ENCODE results near the gene DRD1.

DRD1 gene

GRCh38 chr5:175444060-175444904, at the start of gene DRD1:
TSS of gene DRD1 (minus strand) at chr5:175444182. CDS start at chr5:175443099, 1,083 bp downstream.
- H3K4me3 ChIP-seq (ENCODE audit: low read depth, low read length): no peak within 1 kb of the TSS
- peak; percentile 38 for DNase-seq (ENCODE audit: low read depth)
- TF ChIP-seq MAX (IDR thresholded peaks at IDR 0.05; ENCODE audit: low read depth, low read length) (no peak), CTCF (IDR thresholded peaks at IDR 0.05; ENCODE audit: low read depth, low read length) (peak; percentile 38), MYC (IDR thresholded peaks at IDR 0.05; ENCODE audit: low read depth, low read length) (no peak), POLR2A (IDR thresholded peaks at IDR 0.05; ENCODE audit: extremely low read depth, insufficient read length) (no peak)

DNA sequence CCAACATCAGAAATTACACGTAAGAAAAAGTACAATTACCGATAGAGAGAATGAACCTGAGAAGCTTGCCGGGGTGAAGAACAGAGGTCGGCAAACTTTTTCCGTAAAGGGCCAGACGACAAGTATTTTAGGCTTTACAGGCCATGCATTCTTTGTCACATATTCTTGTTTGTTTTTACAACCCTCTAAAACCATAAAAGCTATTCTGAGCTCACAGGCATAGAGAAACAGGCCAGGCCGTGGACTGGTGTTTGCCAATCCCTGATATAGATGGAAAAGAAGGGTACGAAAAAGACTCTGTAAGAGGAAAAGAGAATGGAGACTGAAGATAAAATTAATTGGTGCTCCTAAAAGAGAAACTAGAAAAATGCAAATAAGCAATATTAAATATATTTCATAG, 49.7 kb upstream of the DRD1 start:
- TF ChIP-seq MYC (IDR thresholded peaks at IDR 0.05; ENCODE audit: low read depth, low read length): no peak
- DNase-seq (ENCODE audit: low read depth): no peak
- no peak overlapping the region for H3K4me3 ChIP-seq (ENCODE audit: low read depth, low read length)

- no peak for DNase-seq (ENCODE audit: low read depth)
- no peak for TF ChIP-seq POLR2A (IDR thresholded peaks at IDR 0.05; ENCODE audit: extremely low read depth, insufficient read length)
- no peak for TF ChIP-seq MYC (IDR thresholded peaks at IDR 0.05; ENCODE audit: low read depth, low read length)
- TF ChIP-seq MAX (IDR thresholded peaks at IDR 0.05; ENCODE audit: low read depth, low read length): no peak
- no peak for TF ChIP-seq CTCF (IDR thresholded peaks at IDR 0.05; ENCODE audit: low read depth, low read length)
These were observed 49.3 kb upstream of the DRD1 start for GRCh38 chr5:175493260-175493659.

DNA sequence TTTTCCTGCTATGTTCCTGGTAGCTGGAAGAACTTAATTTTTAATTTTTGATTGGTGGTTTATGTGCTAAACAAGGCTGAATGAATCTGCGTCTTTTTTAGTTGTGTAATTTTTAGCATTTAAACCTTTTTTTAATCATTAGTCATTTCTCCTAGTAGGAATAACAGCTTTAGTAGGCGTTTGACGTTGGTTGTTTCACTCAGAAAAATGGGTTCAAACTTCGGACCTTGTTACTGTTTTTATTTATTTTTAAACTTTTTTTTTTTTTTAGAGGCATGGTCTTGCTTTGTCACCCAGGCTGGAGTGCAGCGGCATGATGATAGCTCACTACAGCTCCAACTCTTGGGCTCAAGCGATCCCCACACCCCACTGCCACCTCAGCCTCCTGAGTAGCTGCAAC, 47.2 kb upstream of the DRD1 start:
- no peak for TF ChIP-seq MYC (IDR thresholded peaks at IDR 0.05; ENCODE audit: low read depth, low read length)
- no peak for TF ChIP-seq POLR2A (IDR thresholded peaks at IDR 0.05; ENCODE audit: extremely low read depth, insufficient read length)
- TF ChIP-seq MAX (IDR thresholded peaks at IDR 0.05; ENCODE audit: low read depth, low read length): no peak
- TF ChIP-seq CTCF (IDR thresholded peaks at IDR 0.05; ENCODE audit: low read depth, low read length): no peak
- no peak overlapping the region for H3K4me3 ChIP-seq (ENCODE audit: low read depth, low read length)
- no peak for DNase-seq (ENCODE audit: low read depth)

More at GRCh38 chr5:175493260-175493659, 49.3 kb upstream of the DRD1 start:
- no peak overlapping the region for H3K4me3 ChIP-seq (ENCODE audit: low read depth, low read length)

DNA sequence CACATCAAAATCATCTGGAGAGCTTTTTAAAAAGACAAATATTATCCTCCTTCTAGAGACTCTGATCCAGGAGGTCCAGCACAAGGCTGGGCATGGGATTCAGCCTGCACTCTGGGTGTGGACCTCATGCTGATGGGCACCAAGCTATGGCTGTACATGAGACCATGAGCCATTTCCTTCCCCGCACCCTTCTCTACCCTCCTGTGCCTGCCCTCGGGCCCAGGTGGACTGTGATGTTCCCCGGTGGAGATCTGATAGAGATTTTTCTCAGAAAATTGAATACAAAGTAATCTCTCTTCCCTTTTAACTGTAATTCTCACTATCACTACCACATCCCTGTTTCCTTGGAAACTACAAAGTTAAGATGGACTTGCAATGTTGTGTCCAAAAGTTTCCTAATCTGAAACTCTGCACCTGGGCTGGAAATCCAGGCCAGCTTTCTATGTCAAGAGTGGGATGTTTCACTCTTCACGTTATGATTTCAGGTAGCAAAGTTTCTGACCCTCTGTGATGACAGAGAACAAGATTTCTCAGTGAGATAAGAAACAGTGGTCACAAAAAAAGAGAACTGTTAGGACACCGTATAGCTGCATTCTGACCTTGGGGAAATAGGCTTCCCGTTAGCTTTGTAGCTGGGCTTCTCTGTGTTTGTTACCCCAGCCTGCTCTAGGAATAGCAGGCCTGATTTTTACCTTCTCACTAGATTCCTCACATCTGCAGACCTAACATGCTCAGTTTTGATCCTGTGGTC, 45.9 kb upstream of the DRD1 start:
- DNase-seq (ENCODE audit: low read depth): no peak
- TF ChIP-seq MAX (IDR thresholded peaks at IDR 0.05; ENCODE audit: low read depth, low read length): no peak
- TF ChIP-seq POLR2A (IDR thresholded peaks at IDR 0.05; ENCODE audit: extremely low read depth, insufficient read length): no peak
- no peak for TF ChIP-seq CTCF (IDR thresholded peaks at IDR 0.05; ENCODE audit: low read depth, low read length)
- TF ChIP-seq MYC (IDR thresholded peaks at IDR 0.05; ENCODE audit: low read depth, low read length): no peak
- no peak overlapping the region for H3K4me3 ChIP-seq (ENCODE audit: low read depth, low read length)

Measured in NB4 (cell line).